Neural cell (in vitro differentiated cells): ENCODE measurements around the gene IPPK.

ENCODE experiments used
- CTCF ChIP-seq: fragments of 450-650 bp; IDR thresholded peaks from 2 replicates; pipeline ENCODE4 v1.5.1; 2014; ENCODE audit warnings: antibody characterized with exemption, mild to moderate bottlenecking, moderate library complexity; ENCODE audit not compliant: poor library complexity, severe bottlenecking
- EP300 ChIP-seq: fragments of 450-650 bp; conservative IDR thresholded peaks from 2 replicates; pipeline ENCODE4 v1.6.1; 2014; ENCODE audit warnings: antibody characterized with exemption, mild to moderate bottlenecking, moderate library complexity; ENCODE audit not compliant: poor library complexity, severe bottlenecking
- EZH2 ChIP-seq: fragments of 200-600, 300-800 bp; shearing (Covaris generic), sonication (generic); IDR thresholded peaks from 2 replicates; pipeline ENCODE4 v1.6.1; 2014; ENCODE audit warnings: antibody characterized with exemption, low read length, borderline replicate concordance, mild to moderate bottlenecking; ENCODE audit not compliant: insufficient read depth, poor library complexity, severe bottlenecking
- MXI1 ChIP-seq: fragments of 450-650 bp; conservative IDR thresholded peaks from 2 replicates; pipeline ENCODE4 v1.6.1; 2014; ENCODE audit warnings: antibody characterized with exemption, mild to moderate bottlenecking; ENCODE audit not compliant: poor library complexity, severe bottlenecking
- POLR2AphosphoS5 ChIP-seq: IDR thresholded peaks from 2 replicates; pipeline ENCODE4 v1.6.1; 2012
- RAD21 ChIP-seq: fragments of 450-650 bp; conservative IDR thresholded peaks from 2 replicates; pipeline ENCODE4 v1.6.1; 2014; ENCODE audit warnings: antibody characterized with exemption, mild to moderate bottlenecking, moderate library complexity
- SMC3 ChIP-seq: fragments of 450-650 bp; conservative IDR thresholded peaks from 2 replicates; pipeline ENCODE4 v1.6.1; 2014; ENCODE audit warnings: antibody characterized with exemption, mild to moderate bottlenecking, moderate library complexity; ENCODE audit not compliant: poor library complexity
- TAF1 ChIP-seq: IDR thresholded peaks from 2 replicates; pipeline ENCODE4 v1.6.1; 2012; ENCODE audit warnings: low read depth
- TF ChIP-seq, protein P1 (sequence below): IDR thresholded peaks from 2 replicates; pipeline ENCODE4 v1.6.1; 2012; ENCODE audit warnings: borderline replicate concordance

DNA sequence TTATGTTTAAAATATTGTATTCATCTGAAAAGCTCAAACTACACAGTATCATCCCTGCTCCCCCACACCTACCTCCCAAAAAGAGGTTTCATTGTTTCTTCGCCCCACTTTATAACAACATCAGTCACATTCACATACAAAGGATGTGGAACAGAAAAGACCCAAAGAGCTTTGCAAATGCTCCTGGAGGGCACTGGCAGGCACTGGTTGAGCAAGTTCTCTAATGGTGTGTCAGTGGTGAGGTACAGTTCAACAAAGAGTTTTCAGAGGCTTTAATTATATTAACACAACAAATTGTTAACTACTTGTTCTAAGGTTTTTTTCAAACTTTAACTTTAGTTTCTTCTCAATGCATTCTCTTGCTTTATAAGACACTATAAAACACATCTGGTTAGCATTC lies 80.0 kb downstream of the IPPK start:
- TF ChIP-seq CTCF (no peak), RAD21 (no peak), POLR2AphosphoS5 (no peak), EZH2 (no peak), TAF1 (no peak), SMC3 (no peak), EP300 (no peak), MXI1 (no peak)
- TF ChIP-seq, protein P1, sequence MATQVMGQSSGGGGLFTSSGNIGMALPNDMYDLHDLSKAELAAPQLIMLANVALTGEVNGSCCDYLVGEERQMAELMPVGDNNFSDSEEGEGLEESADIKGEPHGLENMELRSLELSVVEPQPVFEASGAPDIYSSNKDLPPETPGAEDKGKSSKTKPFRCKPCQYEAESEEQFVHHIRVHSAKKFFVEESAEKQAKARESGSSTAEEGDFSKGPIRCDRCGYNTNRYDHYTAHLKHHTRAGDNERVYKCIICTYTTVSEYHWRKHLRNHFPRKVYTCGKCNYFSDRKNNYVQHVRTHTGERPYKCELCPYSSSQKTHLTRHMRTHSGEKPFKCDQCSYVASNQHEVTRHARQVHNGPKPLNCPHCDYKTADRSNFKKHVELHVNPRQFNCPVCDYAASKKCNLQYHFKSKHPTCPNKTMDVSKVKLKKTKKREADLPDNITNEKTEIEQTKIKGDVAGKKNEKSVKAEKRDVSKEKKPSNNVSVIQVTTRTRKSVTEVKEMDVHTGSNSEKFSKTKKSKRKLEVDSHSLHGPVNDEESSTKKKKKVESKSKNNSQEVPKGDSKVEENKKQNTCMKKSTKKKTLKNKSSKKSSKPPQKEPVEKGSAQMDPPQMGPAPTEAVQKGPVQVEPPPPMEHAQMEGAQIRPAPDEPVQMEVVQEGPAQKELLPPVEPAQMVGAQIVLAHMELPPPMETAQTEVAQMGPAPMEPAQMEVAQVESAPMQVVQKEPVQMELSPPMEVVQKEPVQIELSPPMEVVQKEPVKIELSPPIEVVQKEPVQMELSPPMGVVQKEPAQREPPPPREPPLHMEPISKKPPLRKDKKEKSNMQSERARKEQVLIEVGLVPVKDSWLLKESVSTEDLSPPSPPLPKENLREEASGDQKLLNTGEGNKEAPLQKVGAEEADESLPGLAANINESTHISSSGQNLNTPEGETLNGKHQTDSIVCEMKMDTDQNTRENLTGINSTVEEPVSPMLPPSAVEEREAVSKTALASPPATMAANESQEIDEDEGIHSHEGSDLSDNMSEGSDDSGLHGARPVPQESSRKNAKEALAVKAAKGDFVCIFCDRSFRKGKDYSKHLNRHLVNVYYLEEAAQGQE = no peak
